Measurements from ENCODE around the gene REXO5.
"Not testable (repeated sequence)": the region's sequence is repeated elsewhere in the genome, so short reads cannot be mapped to it uniquely, and the experiment has no call there.

REXO5 gene

DNA sequence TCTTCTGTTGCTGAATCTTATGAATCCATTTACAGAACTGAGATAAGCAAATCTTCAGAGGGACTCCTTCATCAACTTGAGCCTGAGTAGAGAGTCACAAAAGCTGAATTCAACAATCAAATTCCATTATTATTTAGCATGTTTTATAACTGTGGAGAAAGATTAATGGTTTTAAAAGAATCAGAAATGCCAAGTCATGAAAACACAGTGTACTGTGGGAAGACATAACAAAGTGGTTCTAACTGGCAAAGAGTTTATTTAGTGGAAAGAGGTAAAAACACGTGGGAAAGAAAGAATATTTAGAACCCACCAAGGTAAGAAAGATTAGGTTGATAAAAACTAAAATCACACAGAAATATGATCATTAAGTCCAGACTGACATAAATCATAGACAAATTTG, 5.0 kb upstream of the REXO5 start:
- no peak for DNase-seq

DNA sequence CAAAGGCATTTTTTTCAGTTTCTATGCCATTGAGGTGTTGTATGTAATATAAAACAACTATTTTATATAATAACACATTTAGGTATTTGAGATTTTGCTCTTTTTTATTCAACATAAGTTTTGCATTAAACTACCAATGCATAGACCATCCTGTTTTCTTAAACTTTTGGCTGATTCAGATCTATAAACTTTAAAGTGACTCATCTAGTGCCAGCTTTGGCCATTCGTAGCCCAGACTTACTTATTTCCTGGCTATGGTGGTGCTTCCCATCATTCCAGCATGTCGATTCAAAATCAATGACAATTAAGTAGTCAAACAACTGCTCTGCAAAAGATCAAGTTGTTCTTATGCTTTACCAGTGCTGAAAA, 3.2 kb upstream of the REXO5 start:
- no peak for DNase-seq

DNA sequence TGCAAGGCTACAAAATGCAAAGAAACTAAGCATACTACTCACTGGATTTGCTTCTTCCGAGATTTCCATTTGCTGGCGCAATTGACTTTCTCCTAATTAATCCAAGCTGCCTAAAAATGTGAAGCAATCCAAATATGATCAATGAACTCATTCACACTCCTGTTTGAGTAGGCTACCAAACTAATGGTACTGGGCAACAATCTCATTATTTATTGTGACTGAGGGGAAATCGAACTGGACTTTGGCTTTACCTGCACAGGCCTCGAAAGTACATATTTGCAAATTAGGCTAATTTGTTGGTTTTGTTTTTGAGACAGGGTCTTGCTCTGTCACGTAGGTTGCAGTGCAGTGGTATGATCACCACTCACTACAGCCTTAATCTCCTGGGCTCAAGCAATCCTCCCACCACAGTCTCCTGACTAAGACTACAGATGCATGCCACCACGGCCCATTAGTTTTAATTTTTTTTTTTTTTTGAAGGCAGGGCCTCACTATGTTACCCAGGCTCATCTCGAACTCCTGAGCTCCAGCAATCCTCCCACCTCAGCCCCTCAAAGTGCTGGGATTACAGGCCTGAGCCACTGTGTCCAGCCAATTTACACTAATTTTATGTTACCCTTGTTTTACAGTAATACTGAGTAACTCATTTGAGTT, 2.6 kb upstream of the REXO5 start:
- no peak for DNase-seq

DNA sequence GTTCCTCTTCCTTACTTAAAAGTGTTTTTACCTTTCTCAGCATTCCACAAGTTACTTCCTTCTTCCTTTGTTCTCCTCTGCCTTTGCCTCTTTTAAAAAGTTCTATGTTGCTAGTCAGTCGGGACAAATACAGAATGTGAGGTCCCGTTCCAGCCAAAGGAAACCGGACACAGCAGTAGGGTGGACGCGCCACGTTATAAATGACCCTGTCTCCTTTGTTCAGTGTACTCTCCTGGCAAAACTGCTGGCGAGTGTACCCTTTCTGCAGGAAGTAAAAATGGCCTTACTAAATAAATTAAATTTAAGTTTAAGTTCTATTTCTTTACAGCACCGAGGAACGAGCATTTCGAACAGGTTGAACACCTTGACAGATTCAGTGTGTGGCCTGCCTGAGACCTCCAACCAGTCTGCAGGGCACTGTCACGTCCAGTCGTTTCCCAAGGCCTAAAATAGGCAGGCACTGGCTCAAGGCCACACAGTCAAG, 601 bp upstream of the REXO5 start:
- not testable (repeated sequence) for DNase-seq

DNA sequence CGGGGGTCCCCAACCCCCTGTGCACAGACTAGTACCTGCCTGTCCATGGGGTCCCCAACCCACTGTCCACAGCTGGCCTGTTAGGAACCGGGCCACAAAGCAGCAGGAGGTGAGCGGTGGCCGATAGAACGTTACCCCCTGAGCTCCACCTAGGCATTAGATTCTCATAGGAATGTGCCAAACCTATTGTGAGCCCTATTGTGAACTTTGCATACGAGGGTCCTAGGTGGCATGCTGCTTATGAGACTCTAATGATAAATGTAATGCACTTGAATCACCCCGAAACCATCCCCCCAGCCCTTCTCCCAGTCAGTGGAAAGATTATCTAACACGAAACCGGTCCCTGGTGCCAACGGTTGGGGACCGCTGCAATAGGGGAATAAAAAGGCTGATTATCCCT, 1.5 kb downstream of the REXO5 start:
- no peak for DNase-seq

DNA sequence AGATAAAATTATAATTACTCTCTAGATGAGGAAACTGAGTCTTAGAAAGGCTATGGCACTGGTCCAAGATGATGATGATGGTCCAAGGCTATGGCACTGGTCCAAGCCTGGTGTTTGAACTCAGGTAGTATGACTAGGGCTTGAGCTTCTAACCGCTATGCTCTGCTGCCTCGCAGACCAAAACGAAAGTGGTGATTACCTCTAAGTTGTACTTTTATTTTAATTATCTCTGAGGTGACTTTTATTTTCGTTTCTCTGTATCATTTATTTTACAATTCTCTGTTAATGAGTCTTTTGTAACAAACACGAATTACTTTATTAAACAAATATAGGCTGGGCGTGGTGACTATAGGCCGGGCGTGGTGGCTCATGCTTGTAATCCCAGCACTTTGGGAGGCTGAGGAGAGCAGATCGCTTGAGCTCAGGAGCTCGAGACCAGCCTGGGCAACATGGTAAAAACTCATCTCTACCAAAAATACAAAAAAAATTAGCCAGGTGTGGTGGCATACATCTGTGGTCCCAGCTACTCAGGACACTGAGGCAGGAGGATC, 5.6 kb downstream of the REXO5 start:
- DNase-seq: no peak

DNA sequence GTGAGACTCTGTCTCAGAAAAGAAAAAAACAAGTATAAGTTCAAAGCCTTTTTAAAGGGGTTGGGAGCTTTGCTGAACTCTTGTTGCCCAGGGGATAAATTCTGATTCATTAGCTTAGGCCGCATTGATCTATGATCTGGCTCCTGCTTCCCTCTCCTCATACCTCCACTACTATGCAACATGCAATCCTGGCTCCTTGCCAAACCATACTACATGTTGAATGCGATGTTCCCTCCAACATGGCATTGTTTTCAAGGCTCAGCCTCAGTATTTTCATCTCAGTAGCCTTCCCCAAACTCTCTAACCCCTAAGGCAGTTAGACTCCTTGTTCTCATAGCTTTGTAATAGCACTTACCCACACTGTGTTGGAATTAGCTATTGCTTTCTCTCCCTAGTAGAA, 6.2 kb downstream of the REXO5 start:
- DNase-seq: no peak

DNA sequence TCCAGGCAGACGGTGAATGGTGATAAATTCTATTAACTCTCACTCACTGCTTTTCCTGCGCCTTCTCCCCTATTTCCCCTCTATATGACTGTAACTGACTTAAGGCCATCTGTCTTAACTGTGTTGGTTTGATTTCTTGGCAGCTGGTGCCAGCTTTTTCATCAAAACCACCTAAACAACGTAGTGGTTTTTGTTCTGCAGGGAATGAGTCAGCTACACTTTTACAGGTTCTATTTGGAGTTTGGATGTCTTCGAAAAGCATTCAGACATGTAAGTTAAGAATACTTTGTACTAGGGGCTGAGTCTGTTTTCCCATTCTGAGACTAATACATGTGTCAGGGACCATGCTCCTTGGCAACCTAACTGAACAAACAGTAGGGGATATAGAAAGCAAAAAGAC, 8.5 kb downstream of the REXO5 start:
- no peak for DNase-seq

DNA sequence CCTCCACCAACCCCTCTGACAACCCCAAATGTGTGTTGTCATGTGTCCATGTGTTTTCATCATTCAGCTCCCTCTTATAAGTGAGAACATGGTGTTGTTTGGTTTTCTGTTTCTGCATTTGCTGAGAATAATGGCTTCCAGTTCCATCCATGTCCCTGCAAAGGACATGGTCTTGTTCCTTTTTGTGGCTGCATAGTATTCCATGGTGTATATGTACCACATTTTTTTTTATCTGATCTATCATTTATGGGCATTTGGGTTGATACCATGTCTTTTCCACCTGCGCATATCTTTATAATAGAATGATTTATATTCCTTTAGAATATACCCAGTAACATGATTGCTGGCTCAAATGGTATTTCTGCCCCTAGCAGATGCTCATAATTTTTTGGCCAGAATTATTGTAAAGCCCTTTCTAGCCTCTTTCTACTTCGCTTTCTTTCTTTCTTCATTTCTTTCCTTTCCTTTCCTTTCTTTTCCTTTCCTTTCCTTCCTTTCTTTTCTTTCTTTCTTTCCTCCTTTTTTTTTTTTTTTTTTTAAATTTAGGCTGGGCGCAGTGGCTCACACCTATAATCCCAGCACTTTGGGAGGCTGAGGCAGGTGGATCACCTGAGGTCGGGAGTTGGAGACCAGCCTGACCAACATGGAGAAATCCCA, 12.7 kb downstream of the REXO5 start:
- no peak for DNase-seq

DNA sequence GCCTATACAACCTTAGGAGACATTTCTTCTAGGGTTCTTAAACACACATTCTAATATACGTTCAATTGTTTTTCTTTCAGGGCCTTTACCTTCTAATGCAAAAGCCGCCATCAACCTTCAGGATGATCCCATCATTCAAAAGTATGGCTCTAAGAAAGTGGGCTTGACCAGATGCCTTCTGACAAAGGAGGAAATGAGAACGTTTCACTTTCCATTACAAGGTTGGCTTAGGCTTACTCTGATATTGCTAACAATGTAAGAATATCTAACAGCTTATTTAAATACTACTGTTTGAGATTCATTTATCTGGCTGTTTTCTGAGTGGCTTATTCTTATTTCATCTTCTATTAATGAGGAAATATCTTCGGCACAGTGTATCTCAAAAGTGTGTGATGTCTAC, 15.4 kb downstream of the REXO5 start:
- no peak for DNase-seq

DNA sequence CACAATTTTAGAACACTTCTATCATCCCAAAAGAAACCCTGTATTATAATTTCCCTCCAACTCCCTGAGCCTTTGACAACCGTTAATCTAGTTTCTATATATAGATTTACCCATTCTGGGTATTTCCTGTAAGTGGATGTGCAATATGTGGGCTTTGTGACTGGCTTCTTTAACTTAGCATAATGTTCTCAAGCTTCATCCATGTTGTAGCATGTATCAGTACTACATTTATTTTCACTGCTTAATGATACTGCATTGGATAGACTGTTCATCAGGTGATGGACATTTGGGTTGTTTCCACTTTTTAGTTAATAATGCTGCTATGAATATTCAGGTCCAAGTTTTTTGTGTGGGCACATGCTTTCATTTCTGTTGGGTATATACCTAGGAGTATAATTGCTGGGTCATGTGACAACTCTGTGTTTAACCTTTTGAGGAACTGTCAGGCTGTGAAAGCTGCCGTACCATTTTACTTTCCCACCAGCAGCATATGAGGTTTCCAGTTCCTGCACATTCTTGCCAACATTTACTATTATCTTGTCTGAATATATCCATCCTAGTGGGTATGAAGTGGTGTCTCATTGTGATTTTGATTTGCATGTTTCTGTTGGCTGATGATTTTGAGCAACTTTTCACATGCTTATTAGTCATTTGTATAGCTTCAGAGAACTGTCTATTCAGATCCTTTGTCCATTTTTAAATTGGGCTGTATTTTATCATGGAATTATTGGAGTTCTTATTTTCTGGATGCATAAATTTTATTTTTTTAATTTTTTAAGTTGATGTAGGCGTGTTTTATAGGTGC, 16.4 kb downstream of the REXO5 start:
- DNase-seq: no peak

DNA sequence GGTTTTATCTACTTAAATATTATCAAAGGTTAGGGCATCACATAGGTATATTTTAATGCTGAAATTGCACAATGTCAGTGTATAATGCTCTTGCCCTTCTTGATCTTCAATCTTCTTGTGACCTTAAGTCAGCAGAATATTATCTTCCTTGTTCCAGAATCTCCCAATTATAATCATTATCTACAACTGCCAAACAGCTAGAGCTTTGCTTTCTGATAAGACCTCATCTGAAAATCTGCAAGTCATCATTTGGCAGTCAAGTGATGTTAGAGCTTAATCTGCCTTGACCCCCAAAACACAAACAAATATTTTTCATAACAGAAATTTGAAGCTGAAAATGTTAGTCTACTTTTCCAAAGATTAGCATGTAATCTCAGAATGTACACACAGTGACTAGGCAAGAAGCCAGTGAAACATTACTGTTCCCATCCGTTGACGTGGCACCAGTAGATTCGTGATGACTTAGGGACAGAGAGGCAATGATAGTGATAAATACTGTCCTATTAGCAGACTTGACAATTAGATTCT, 19.8 kb downstream of the REXO5 start:
- DNase-seq: no peak

DNA sequence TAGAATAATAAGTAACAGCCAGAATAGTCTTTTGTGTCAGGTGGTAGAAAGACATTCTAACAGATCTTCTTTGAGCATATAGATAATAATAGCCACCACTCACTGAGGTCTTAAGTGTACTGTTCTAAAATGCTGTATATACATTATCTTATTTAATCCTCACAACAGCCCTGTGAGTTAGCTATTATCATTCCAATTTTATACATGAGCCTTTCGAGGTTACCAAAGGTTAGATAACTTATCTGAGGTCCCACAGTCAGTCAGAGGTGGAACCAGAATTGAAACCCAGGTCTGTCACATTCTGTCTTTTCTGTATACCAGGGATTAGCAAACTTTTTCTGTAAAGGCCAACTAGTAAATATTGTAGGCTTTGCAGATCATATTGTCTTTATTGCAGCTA, 23.2 kb downstream of the REXO5 start:
- DNase-seq: no peak

DNA sequence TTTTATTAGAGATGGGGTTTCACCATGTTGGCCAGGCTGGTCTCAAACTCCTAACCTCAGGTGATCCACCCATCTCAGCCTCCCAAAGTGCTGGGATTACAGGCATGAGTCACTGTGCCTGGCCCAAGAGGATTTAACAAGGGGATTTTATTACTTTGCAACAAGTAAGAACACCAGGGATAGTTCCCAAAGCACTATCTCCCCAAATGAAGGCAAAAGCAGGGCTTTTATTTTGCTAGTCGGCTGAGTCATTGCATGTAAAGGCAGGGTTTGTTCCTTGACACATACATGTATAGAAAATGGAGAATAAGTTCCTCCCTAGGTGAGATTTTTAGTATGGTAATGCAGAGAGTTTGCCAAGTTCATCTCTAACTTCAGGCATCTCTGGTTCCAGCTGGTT, 24.0 kb downstream of the REXO5 start:
- no peak for DNase-seq

DNA sequence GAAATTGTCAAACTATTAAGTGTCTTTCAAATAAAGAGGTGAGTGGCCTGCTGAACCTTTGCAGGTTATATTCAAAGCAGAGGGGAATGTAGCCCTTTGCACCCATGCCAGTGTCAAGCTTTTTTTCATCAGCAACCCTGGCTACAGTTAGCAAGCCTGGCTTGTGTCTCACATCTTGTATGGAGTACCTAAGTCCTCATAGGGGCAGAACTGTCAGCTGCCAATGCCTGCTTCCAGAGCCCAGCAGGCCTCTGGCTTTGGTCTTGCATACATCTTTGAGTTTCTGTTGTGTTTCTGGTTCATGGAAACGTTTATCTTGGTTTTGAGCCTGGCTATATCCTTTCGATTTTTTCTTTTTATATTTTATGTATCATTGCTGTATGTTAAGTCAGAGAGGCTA, 26.8 kb downstream of the REXO5 start:
- no peak for DNase-seq

DNA sequence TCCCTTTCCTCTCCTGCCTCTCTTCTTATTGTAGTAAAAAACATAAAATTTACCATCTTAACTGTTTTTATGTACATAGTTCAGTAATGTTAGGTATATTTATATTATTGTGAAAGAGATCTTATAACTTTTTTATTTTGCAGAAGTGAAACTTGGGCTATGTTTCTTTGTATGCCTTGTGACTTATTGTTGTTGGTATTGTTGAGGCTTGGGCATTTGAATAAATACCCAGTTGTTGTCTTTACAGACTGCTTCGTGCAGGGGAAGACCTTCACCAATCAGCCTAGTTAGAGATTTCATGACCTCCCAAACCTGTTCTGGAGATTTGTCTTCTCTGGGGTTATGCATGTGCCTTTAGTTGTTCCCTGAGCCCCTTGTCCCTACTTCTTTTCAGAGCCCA, 31.9 kb downstream of the REXO5 start:
- no peak for DNase-seq

DNA sequence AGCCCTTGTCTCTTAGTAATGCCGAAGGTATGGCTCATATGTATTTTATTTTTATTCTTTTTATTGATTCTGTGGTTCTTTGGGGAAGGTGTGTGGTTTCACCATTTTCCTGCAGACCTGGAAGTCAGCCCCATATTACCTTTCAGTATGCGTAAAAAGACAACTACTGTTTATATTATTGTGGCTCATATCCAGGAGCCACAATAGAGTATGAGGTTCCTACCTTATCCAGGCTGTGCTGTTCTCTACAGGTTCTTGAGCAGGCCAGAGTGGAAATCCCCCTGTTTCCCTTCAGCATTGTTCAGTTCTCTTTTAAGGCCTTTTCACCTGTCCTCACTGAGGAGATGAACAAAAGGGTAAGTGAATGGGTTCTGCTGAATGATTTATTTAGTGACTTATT, 33.2 kb downstream of the REXO5 start:
- no peak for DNase-seq

DNA sequence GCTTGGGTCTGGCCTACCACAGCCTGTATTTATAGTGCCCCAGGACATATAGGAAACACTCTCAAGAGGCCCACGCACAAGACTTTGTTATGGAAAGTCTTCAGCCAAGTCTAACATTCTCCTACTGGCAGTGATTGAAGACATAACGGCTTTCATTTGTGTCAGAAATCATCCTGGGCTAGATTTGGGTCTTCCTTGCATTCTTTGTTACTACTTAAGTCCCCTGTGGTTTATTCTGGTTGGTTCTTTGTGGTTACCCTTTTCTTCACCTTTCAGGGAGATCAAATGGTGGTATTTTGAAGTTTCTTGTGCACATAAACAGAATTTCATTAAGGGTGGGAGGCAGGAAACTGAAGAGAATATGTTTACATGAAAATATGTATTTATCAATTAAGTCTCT, 37.7 kb downstream of the REXO5 start:
- DNase-seq: no peak

DNA sequence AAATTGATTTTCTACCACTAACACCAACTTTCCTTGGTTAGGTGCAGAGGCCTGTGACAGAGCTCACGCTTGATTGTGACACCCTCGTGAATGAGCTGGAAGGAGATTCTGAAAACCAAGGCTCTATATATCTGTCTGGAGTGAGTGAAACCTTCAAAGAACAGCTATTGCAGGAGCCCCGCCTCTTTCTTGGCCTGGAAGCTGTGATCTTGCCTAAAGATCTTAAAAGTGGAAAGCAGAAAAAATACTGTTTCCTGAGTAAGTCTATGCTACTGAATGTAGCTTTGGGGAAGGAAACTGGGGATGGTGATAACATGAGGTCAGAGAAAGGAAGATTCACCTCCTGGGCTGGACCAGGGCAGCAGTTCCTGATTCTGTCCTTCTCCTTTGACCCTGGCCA, 38.3 kb downstream of the REXO5 start:
- DNase-seq: no peak

DNA sequence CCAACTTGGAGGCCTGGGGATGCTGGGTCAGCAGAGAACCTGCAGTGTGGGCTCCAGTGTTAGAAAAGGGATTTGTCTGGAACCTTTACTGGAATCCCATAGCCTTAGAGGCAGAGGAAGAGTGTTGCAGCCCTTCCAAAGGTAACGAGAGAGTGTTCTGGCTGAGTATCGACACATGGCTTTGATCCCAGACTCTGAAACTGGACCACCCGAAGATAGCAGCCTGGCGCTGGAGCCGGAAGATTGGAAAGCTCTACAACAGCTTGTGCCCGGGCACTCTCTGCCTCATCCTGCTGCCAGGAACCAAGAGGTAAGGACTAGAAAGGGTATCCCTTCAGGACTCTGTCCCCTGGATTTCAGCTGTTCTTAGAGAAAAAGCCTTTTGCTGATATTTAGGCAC, 39.7 kb downstream of the REXO5 start:
- DNase-seq: no peak

DNA sequence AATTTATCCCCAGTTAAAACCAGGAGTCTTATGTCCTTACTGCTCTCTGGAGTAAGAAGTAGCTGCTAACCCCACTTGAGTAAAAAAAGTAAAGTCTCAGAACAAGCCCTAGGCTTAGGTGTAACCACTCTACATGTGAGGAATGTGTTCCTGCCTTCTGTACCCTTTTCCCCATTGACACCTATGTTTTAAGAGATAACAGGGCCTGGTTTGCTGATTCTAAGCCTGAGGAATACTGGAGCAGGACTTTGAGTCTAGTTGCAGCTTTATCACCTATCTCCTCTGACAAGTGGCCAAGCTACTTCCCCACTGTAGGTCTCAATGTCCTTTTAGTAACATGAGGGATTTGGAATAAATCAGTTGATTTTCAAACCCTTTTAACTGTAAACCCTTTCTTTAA, 40.2 kb downstream of the REXO5 start:
- no peak for DNase-seq

DNA sequence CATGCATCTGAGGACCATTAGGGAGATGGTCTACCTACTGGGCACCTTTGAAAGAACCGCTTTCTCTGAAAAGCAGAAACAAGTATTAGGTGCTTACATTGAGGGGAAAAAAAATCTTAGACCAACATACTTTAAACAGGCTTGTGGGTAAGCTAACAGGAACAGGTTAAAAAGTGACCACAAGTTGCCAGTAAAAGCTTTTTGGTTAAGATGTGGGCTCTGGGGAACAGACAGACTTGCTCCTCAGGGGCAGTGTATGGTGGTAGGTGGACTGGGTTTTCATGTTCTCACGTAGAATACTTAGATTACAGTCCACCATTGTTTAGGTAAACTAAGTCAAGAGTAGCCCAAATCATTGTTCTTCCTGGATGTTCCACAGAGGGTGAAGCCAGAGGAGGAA, 41.2 kb downstream of the REXO5 start:
- no peak for DNase-seq

DNA sequence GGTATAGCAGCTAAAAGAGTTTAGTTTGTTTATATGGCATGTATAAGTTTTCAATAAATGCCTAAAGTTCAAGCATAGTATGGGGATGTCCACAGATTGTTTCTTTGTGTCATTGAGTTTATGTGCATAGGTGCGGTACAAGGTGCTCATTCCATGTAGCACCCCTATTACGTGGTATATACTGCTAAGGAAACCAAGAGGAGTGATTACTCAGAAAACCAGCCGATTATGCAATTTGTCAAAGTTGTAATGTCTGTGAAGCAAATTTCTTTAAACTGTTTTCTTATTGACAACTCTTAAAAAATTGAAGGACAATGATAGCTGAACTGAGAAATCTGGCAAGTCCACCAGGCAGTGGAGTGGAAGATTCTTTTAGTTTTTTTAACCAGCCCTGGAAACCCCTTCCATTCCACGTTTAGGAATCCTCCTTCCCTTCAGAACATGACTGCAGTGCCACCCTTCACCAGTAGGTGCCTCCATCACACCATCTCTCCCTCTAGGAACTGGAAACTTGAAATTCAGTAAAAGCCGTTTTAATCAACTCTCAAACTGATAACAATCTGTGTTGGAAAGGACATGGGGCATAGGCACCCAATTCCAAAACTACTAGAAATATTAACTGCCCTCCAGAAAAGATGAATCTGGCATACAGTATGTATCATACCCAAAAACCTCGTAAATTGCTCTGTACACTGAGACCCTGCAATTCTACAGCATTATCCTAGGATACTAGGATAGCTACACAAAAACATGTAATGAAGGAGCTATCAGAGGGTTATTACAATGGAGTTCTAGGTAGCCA, 43.5 kb downstream of the REXO5 start:
- DNase-seq: peak in 1 of 2 experiments; percentile 47

All from NCI-H1930 (cell line).